Choroid plexus epithelial cell (primary cell): Measurements from ENCODE around the gene AQP9.

Experiments used
- DNase-seq: peaks from one replicate; pipeline ENCODE4 v3.0.0-alpha.2; 2010; ENCODE audit warnings: low read depth
- H3K4me3 ChIP-seq: 2 replicates; pipeline ENCODE4 v1.5.1; 2011; ENCODE audit warnings: low read depth, mild to moderate bottlenecking, control low read depth, low read length, moderate library complexity
- TF ChIP-seq, protein P1 (sequence below): conservative IDR thresholded peaks from 2 replicates; pipeline ENCODE4 v1.5.1; 2011; ENCODE audit warnings: low read depth, mild to moderate bottlenecking, control low read depth, inconsistent platforms, low read length, moderate library complexity

Gene AQP9

DNA sequence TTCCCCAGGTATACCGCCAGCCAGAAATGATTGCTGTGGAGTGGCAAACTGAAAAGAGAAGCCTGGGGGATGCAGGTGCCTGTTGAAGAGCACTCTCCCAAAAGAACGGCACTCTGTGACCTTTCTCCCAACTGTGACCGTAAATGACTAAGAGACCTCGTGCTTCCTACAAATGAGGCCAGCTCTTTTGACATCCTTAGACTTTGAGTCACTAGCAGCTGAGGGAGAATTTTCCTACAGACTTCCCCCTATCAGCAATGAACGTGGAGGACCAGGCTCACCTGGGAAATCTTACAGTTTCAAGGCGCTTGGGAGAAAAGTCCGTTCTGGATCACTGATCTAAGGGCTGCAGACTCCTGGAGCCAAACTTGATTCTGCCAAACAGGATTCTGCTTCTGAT lies 8.6 kb downstream of the AQP9 start:
- TF ChIP-seq, protein P1, sequence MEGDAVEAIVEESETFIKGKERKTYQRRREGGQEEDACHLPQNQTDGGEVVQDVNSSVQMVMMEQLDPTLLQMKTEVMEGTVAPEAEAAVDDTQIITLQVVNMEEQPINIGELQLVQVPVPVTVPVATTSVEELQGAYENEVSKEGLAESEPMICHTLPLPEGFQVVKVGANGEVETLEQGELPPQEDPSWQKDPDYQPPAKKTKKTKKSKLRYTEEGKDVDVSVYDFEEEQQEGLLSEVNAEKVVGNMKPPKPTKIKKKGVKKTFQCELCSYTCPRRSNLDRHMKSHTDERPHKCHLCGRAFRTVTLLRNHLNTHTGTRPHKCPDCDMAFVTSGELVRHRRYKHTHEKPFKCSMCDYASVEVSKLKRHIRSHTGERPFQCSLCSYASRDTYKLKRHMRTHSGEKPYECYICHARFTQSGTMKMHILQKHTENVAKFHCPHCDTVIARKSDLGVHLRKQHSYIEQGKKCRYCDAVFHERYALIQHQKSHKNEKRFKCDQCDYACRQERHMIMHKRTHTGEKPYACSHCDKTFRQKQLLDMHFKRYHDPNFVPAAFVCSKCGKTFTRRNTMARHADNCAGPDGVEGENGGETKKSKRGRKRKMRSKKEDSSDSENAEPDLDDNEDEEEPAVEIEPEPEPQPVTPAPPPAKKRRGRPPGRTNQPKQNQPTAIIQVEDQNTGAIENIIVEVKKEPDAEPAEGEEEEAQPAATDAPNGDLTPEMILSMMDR, result no peak
- no peak overlapping the region for H3K4me3 ChIP-seq
- no peak for DNase-seq

DNA sequence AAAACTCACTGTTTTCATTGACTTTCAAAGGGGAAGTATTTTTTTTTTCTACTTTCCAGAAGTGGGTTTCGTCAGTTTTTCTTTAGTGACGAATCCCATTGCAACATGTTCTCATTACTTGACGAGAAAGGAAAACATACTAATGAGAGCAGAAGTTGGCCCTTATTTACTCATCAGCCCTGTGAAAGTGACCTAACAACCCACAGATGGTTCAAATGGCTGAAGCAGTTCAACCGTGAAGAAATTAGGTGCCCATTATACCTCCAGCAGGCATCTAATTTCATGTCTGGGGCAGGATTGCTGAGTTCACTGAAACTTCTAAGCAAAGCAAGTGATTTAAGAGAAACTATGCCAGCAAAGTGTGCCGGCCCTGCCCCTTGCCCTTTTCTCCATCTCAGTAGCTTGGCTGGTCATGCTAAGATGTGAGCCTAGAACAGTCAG lies 9.0 kb downstream of the AQP9 start:
- H3K4me3 ChIP-seq, result no peak overlapping the region
- TF ChIP-seq, protein P1, result no peak
- DNase-seq, result no peak

DNA sequence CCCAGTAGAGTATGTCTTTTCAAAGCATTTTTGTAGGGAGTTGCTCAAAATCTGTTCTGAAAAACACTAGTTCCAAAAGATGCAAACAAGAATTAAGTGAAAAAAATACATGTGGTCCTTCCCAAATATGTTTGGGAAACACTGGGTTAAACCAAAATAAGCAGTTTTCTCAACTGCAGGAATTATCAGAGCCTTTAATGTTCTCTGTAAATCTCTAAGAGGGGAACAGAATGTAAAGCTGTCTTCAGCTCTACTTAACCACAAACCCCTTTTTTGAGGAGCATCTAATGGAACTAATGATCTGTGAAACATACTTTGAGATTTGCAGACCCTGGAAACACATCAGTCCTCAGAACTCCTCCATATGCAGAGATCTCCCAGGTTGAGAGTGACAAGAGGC lies 9.9 kb downstream of the AQP9 start:
- TF ChIP-seq, protein P1, result no peak
- no peak for DNase-seq

DNA sequence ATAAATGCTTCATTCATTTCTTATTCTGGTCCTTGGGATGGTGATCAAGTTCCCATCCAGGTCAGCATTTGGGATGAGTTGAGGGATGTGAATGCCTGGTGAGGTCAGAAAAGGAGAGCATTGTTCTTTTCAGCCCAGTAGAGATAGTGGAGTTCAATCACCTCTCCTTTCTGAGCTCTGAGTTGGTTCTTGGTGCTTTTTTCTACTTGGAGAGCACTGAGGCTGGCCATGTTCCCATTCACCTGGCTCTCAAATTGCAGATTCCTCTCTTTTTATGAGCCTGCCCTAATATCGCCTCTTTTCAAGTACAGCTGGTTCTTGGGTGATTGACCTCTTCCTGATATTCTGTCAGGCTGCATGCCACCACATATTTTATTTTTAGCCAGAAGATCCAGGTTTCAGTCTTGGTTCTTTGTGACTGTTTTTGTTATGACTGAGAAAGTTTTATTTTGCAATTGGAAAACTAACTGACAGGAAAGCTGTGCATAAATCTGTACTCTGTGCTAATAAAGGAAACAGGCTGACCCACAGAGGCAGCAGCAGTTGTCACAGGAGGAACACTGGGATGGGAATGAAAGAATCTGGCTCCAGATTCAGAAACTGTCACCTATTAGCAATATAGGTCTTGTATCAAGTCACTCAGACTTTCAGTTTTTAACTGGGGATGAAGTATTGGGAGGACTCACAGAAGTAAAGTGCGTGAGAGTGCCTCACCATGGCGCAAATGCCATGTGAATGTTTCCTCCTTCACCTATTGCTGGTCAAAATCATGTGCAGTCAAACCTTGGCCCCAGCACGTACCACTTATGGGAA lies 10.7 kb downstream of the AQP9 start:
- H3K4me3 ChIP-seq, result no peak overlapping the region
- TF ChIP-seq, protein P1, result no peak
- no peak for DNase-seq

More for the DNA sequence above, 9.9 kb downstream of the AQP9 start:
- no peak overlapping the region for H3K4me3 ChIP-seq

DNA sequence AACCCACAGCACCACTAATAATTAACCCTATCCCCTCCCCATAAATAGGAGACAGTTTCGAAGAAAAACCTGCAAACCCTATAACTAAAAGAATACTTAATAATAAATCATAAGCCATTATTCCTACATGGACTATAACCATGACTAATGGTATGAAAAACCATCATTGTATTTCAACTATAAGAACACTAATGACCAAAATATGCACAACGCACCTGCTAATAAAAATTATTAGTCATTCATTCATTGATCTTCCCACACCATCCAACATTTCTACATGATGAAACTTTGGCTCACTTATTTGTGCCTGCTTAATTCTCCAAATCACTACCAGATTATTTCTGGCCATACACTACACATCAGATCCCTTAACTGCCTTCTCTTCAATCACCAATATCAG lies 16.6 kb downstream of the AQP9 start:
- TF ChIP-seq, protein P1, result no peak
- H3K4me3 ChIP-seq, result no peak overlapping the region
- no peak for DNase-seq

DNA sequence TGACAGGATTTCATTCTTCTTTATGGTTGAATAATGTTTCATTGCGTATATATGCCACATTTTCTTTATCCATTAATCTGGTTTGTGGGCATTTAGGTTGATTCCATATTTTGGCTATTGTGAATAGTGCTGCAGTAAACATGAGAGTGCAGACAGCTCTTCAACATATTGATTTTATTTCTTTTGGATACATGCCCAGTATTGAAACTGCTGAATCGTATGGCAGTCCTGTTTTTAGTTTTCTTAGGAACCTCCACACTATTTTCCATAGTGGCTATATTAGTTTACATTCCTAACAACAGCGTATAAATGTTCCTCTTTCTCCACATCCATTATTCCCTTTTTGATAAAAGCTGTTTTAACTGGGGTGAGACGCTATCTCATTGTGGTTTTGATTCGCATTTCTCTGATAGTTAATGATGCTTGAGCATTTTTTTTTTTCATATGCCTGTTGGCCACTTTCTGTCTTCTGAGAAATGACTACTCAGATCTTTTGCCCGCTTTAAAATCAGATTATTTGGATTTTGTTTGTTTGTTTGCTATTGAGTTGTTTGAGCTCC lies 21.7 kb downstream of the AQP9 start:
- DNase-seq, result no peak
- H3K4me3 ChIP-seq, result no peak overlapping the region
- TF ChIP-seq, protein P1, result no peak
